WTC11 (cell line): ENCODE measurements around the gene FAM107B.

Experiments
- FOXP1 ChIP-seq: sonication (generic); formaldehyde crosslinking; IDR thresholded peaks from 2 replicates; pipeline ENCODE4 v1.8.0; 2022; ENCODE audit warnings: missing genetic modification reagents, mild to moderate bottlenecking, moderate library complexity, borderline replicate concordance
- MXD4 ChIP-seq: fragments of 250-450 bp; sonication (Bioruptor Pico); IDR thresholded peaks from 2 replicates; pipeline ENCODE4 v1.8.0; 2021; ENCODE audit warnings: mild to moderate bottlenecking, moderate library complexity, borderline replicate concordance

DNA sequence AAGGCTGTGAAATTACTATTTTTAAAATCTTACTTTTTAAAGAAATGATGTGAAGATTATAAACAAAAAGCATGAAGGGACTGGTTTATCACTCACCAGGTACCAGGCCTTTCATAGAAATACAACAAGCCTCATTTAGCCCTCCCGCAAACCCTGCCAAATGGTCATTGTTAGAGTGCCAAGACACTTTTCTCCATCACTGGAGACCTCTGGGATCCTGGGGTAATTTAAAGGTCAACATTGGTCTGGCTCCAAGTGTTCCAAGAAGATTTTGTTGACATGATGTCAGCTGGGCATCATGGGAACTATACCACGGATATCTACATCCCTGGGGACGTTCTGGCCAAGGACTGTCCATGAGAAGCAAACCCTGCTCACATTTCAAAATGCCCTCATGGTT, 306.0 kb downstream of the FAM107B start:
- TF ChIP-seq MXD4 (CRISPR knock-in tag) (no peak), FOXP1 (CRISPR knock-in tag) (no peak)
